Thoracic aorta (tissue), 2 donors: ENCODE results near the gene EEF1B2. TPM values are rescaled to one million over a fixed set of nuclear protein-coding genes. Genes with fewer than 3 reads are reported as not detected.
"Not testable (repeated sequence)": the region's sequence is repeated elsewhere in the genome, so short reads cannot be mapped to it uniquely, and the experiment has no call there.

Source experiments
- ATAC-seq: fragments of 150-250 bp; one replicate; pipeline ENCODE4 v1.8.0; 2017; ENCODE audit warnings: low read depth; ENCODE audit not compliant: insufficient number of reproducible peaks, low FRiP score
- DNase-seq: peaks from one replicate; pipeline ENCODE4 v3.0.0-alpha.2; 2020; ENCODE audit warnings: low spot score
- H3K27ac ChIP-seq, 2 donors: fragments of 200-600 bp; sonication (generic); 1 replicate in 1 of 2; 2 replicates in 1 of 2; pipeline ENCODE4 v1.5.1; 2016; ENCODE audit warnings: mild to moderate bottlenecking in 2 of 2, moderate library complexity in 2 of 2
- H3K27me3 ChIP-seq: fragments of 200-600 bp; sonication (generic); replicated peaks from 2 replicates; pipeline ENCODE4 v1.6.0; 2016; ENCODE audit warnings: mild to moderate bottlenecking; ENCODE audit not compliant: insufficient read depth
- H3K36me3 ChIP-seq: fragments of 200-600 bp; sonication (generic); one replicate; pipeline ENCODE4 v1.5.1; 2016
- H3K4me1 ChIP-seq, 2 donors: fragments of 200-600 bp; sonication (generic); 1 replicate in 1 of 2; 2 replicates in 1 of 2; pipeline versions ENCODE4 v1.5.1 to v1.6.0; 2016; ENCODE audit warnings: low read depth in 2 of 2, mild to moderate bottlenecking in 1 of 2; ENCODE audit not compliant: control insufficient read depth in 1 of 2
- H3K4me3 ChIP-seq: fragments of 200-600 bp; sonication (generic); 2 replicates; pipeline ENCODE4 v1.5.1; 2016; ENCODE audit warnings: mild to moderate bottlenecking
- H3K9me3 ChIP-seq: fragments of 200-600 bp; sonication (generic); 2 replicates; pipeline ENCODE4 v1.5.1; 2016
- total RNA-seq, 2 donors: library from RNA; depleted of rRNA; stranded (reverse); fragments of >200 nt; gene quantifications; one replicate each; pipeline versions ENCODE4 v1.1.0 to v1.2.3, GENCODE V29; 2016
- TF ChIP-seq, protein P1 (sequence below): fragments of 200-600 bp; sonication (generic); IDR thresholded peaks from one replicate; pipeline ENCODE4 v1.5.1; 2019; ENCODE audit warnings: antibody characterized with exemption

The EEF1B2 gene
- total RNA-seq, 2 donors from 2014 or later: 123 to 215 TPM

DNA sequence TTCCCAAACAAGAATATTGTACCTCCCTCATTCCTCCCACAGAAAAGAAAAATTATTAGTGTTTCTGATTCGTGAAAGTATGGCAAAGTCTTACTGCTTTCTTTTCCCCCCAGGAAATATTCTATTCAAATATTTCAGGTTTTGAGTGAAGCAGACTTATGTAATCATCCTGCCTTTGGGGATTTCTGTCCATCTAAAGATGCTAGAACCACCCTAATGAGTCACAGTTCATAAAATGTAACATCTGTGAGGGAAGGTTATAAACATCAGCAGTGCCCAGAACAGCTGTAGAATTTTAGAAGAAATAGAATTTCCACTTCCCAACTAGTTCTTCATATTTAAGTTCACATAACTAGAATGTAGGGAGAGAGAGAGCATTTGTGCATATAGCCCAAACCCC lies 39.0 kb downstream of the EEF1B2 start:
- no peaks in the 10 kb centered on the region for H3K9me3 ChIP-seq
- no peaks in the 10 kb centered on the region for H3K4me1 ChIP-seq
- no peak overlapping the region for H3K27ac ChIP-seq
- no peaks in the 10 kb centered on the region for H3K27me3 ChIP-seq
- H3K36me3 ChIP-seq: no peaks in the 10 kb centered on the region
- ATAC-seq: no peak
- no peak for DNase-seq
- TF ChIP-seq, protein P1, sequence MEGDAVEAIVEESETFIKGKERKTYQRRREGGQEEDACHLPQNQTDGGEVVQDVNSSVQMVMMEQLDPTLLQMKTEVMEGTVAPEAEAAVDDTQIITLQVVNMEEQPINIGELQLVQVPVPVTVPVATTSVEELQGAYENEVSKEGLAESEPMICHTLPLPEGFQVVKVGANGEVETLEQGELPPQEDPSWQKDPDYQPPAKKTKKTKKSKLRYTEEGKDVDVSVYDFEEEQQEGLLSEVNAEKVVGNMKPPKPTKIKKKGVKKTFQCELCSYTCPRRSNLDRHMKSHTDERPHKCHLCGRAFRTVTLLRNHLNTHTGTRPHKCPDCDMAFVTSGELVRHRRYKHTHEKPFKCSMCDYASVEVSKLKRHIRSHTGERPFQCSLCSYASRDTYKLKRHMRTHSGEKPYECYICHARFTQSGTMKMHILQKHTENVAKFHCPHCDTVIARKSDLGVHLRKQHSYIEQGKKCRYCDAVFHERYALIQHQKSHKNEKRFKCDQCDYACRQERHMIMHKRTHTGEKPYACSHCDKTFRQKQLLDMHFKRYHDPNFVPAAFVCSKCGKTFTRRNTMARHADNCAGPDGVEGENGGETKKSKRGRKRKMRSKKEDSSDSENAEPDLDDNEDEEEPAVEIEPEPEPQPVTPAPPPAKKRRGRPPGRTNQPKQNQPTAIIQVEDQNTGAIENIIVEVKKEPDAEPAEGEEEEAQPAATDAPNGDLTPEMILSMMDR: no peak
- H3K4me3 ChIP-seq: no peak overlapping the region

DNA sequence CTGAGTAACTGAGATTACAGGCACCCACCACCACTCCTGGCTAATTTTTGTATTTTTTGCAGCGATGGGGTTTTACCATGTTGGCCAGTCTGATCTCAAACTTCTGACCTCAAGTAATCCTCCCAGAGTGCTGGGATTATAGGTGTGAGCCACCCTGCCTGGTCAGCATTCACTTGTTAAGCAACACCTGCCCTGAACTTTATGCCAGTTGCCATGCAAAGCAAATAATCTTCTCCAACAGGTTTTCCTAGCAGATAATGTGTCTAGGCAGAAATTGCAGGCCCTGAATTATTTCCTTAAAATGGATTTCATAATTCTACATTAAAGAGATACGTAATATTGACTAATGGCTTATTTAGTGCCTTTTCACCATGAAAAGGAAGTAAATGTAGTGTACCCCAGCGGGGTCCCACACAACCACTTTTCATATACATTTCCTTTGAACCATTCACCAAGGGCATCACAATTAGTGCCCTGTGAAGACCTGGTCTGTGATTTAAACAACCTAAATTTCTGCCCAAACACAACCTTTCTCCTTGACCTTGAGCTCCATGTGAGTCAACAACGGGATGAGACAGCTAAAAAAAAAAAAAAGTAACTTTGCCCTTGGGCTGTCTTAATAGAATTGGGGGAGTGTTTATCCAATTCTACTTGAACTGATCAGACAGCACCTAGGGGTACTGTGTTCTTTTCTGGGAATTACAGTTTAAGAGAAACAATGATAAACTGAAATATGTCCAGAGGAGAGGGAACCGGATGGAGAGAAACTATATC lies 41.6 kb downstream of the EEF1B2 start:
- no peaks in the 10 kb centered on the region for H3K9me3 ChIP-seq
- no peak for DNase-seq
- TF ChIP-seq, protein P1: no peak
- H3K27me3 ChIP-seq: no peaks in the 10 kb centered on the region
- no peaks in the 10 kb centered on the region for H3K36me3 ChIP-seq
- no peak for ATAC-seq
- H3K4me1 ChIP-seq: no peaks in the 10 kb centered on the region
- no peak overlapping the region for H3K27ac ChIP-seq
- H3K4me3 ChIP-seq: no peak overlapping the region

DNA sequence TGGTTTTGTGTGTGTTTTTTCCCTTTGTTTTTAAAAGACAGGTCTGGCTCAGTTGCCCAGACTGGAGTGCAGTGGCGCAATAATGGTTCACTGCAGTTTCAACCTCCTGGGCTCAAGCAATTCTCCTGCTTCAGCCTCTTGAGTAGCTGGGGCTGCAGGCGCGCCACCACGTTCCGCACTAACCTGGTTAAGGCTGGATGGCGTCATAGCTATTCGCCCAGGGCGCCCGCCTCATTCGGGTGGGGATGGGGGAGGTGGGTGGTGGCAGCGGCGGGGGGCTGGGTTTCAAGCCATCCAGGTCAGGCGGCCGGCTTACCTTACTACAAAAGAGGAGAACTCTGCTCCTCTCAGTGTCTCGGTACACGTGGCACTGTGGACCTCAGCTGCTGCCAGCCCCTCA lies 42.8 kb downstream of the EEF1B2 start:
- Histone ChIP-seq H3K27ac (no peak overlapping the region), H3K4me3 (no peak overlapping the region), H3K4me1 (no peaks in the 10 kb centered on the region), H3K9me3 (no peaks in the 10 kb centered on the region), H3K36me3 (no peaks in the 10 kb centered on the region), H3K27me3 (no peaks in the 10 kb centered on the region)
- DNase-seq (no peak), ATAC-seq (no peak)
- TF ChIP-seq, protein P1: no peak

DNA sequence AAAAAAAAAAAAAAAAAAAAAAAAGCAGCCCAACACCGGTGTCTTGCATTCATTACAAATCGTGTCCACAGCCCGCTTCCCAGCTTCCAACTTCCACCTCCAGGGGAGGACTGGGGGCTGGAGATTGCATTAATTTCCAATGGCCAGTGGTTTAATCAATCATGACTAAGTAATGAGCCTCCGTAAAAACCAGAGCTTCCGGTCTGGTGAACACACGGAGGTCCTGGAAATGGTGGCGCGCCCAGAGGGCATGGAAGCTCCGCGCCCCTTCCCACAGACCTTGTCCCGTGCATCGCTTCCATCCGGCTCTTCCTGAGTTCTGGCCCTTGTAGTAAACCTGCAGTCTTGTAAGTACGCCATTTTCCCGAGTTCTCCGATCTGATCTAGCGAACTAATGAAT lies 43.6 kb downstream of the EEF1B2 start:
- H3K27me3 ChIP-seq: no peaks in the 10 kb centered on the region
- no peaks in the 10 kb centered on the region for H3K9me3 ChIP-seq
- DNase-seq (no peak), ATAC-seq (no peak)
- no peaks in the 10 kb centered on the region for H3K36me3 ChIP-seq
- TF ChIP-seq, protein P1: no peak
- H3K27ac ChIP-seq: no peak overlapping the region
- H3K4me1 ChIP-seq: no peaks in the 10 kb centered on the region
- H3K4me3 ChIP-seq: no peak overlapping the region

DNA sequence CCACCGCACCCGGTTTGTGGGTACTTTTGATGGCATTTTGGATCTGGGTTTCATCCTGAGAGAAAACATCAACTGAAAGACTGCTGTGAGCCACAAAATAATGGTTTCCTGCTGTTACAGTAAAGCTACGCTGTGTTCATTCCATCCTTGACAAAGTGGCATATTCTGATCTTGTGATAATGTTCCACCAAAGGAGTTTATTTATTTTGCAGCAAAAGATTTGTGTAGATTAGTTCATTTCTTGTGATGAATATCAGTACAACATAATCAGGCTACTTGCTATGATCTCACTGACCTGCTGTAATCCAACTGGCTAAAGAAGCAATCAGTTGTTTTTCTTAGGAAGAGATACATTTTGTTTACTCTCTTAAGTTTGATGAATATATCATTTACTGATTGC lies 45.0 kb downstream of the EEF1B2 start:
- no peak overlapping the region for H3K27ac ChIP-seq
- TF ChIP-seq, protein P1: no peak

DNA sequence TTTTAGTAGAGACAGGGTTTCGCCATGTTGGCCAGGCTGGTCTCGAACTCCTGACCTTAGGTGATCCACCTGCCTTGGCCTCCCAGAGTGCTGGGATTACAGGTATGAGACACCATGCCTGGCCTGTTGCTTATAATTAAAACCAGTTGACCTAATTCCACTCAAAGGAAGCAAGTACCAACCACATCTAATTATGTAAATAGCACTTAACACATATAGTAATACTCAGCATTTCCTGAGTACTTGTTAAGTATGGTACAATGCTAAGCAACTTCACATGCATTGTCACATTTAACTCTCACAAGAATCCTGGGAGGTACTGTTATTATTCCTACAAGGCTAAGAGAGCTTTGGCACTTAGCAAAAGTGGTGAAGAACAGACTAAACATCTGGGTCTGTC lies 47.6 kb downstream of the EEF1B2 start:
- H3K36me3 ChIP-seq, H3K27me3 ChIP-seq, ATAC-seq, H3K4me3 ChIP-seq, H3K27ac ChIP-seq, H3K4me1 ChIP-seq, DNase-seq, H3K9me3 ChIP-seq: not testable (repeated sequence)

More for the DNA sequence above, 45.0 kb downstream of the EEF1B2 start:
- Histone ChIP-seq H3K36me3 (no peaks in the 10 kb centered on the region), H3K4me1 (no peaks in the 10 kb centered on the region), H3K9me3 (no peaks in the 10 kb centered on the region), H3K27me3 (no peaks in the 10 kb centered on the region), H3K4me3 (no peak overlapping the region)
- DNase-seq (no peak), ATAC-seq (no peak)
